H1 (cell line): ENCODE measurements around the gene OR10P1. TPM values are rescaled to one million over a fixed set of nuclear protein-coding genes. Genes with fewer than 3 reads are reported as not detected.

ENCODE experiments used
- CTCF ChIA-PET: fragments of 300-600 bp; sonication (Branson Sonifier 250); formaldehyde crosslinking; loops from one replicate; lab custom pipeline; 2021; ENCODE audit not compliant: partially characterized antibody; lab: Charles Lee
- POLR2A ChIA-PET: fragments of 300-600 bp; sonication (Branson Sonifier 250); formaldehyde crosslinking; loops from one replicate; lab custom pipeline; 2021; ENCODE audit warnings: inconsistent platforms; ENCODE audit not compliant: partially characterized antibody; lab: Charles Lee
- DNase-seq, 2 experiments: peaks; one replicate each; pipeline versions ENCODE4 v3.0.0 to v3.0.0-alpha.2; 2010 to 2022; ENCODE audit warnings: low spot score in 2 of 2, low read depth in 1 of 2, mixed read lengths in 1 of 2
- FAIRE-seq: peaks from 2 replicates; lab custom pipeline; 2011; peaks lifted over from hg19 to GRCh38; lab: Jason Lieb, UNC
- H2AFZ ChIP-seq: 2 replicates; pipeline ENCODE4 v1.8.1; 2012; ENCODE audit warnings: low read length, inconsistent platforms
- H2AK5ac ChIP-seq: 2 replicates; pipeline ENCODE4 v1.6.1; 2013; ENCODE audit warnings: low read depth, low read length
- H2BK120ac ChIP-seq: replicated peaks from 2 replicates; pipeline ENCODE3; 2013; ENCODE audit warnings: low read depth, low read length, inconsistent platforms
- H2BK12ac ChIP-seq: 2 replicates; pipeline ENCODE4 v1.6.1; 2013; ENCODE audit warnings: low read depth, low read length
- H2BK15ac ChIP-seq: 2 replicates; pipeline ENCODE4 v1.6.1; 2013; ENCODE audit warnings: low read length
- H2BK20ac ChIP-seq: 2 replicates; pipeline ENCODE4 v1.6.1; 2013; ENCODE audit warnings: low read length
- H2BK5ac ChIP-seq: 2 replicates; pipeline ENCODE4 v1.6.1; 2013; ENCODE audit warnings: low read depth, low read length
- H3K14ac ChIP-seq: 2 replicates; pipeline ENCODE4 v1.6.1; 2013; ENCODE audit warnings: inconsistent platforms; ENCODE audit not compliant: insufficient read length
- H3K18ac ChIP-seq: 2 replicates; pipeline ENCODE4 v1.6.1; 2013; ENCODE audit warnings: low read length; ENCODE audit errors: extremely low read depth
- H3K23ac ChIP-seq: 2 replicates; pipeline ENCODE4 v1.6.1; 2013; ENCODE audit warnings: inconsistent platforms; ENCODE audit not compliant: insufficient read length
- H3K23me2 ChIP-seq: 2 replicates; pipeline ENCODE4 v1.6.1; 2013; ENCODE audit warnings: low read depth, low read length
- H3K27ac ChIP-seq: 2 replicates; pipeline ENCODE4 v1.6.1; 2011; ENCODE audit warnings: low read depth, low read length, inconsistent platforms
- H3K27me3 ChIP-seq, 4 experiments: replicated peaks in 1 of 4; 1 replicate in 1 of 4; 2 replicates in 3 of 4; pipeline versions ENCODE4 v1.6.1 to v1.8.1; 2011 to 2013; ENCODE audit warnings: low read length in 3 of 4, mild to moderate bottlenecking in 3 of 4, inconsistent platforms in 2 of 4, mixed read lengths in 2 of 4, moderate library complexity in 1 of 4; ENCODE audit not compliant: control insufficient read depth in 3 of 4, insufficient read depth in 3 of 4; ENCODE audit errors: extremely low read depth in 1 of 4
- H3K36me3 ChIP-seq, 4 experiments: 2 replicates each; pipeline versions ENCODE4 v1.6.1 to v1.8.1; 2011 to 2013; ENCODE audit warnings: mild to moderate bottlenecking in 4 of 4, low read length in 3 of 4, moderate library complexity in 2 of 4, control low read depth in 1 of 4, inconsistent platforms in 1 of 4; ENCODE audit not compliant: insufficient read depth in 4 of 4, control insufficient read depth in 2 of 4
- H3K4ac ChIP-seq: replicated peaks from 2 replicates; pipeline ENCODE3; 2013; ENCODE audit warnings: low read length, low read depth, mixed read lengths, inconsistent platforms; ENCODE audit not compliant: insufficient read length
- H3K4me1 ChIP-seq, 4 experiments: replicated peaks in 1 of 4; 1 replicate in 1 of 4; 2 replicates in 3 of 4; pipeline versions ENCODE4 v1.6.1 to v1.8.1; 2011 to 2013; ENCODE audit warnings: low read length in 3 of 4, inconsistent platforms in 2 of 4, mixed read lengths in 1 of 4; ENCODE audit not compliant: insufficient read depth in 4 of 4, control insufficient read depth in 3 of 4
- H3K4me2 ChIP-seq, 2 experiments: 2 replicates each; pipeline versions ENCODE4 v1.6.1 to v1.8.1; 2011 to 2013; ENCODE audit warnings: low read depth in 2 of 2, low read length in 2 of 2, control low read depth in 1 of 2, inconsistent platforms in 1 of 2, mild to moderate bottlenecking in 1 of 2; ENCODE audit not compliant: insufficient read depth in 1 of 2
- H3K4me3 ChIP-seq, 4 experiments: fragments of 200-600, 300-600 bp in 1 of 4; sonication (generic), shearing (Covaris generic), sonication (Bioruptor Twin) in 1 of 4; 2 replicates each; pipeline versions ENCODE4 v1.5.1 to v1.8.1; 2011 to 2016; ENCODE audit warnings: low read length in 4 of 4, low read depth in 3 of 4, control low read depth in 2 of 4, inconsistent platforms in 2 of 4, mild to moderate bottlenecking in 2 of 4, mixed read lengths in 1 of 4, moderate library complexity in 1 of 4; ENCODE audit not compliant: insufficient read depth in 2 of 4; ENCODE audit errors: extremely low read depth in 1 of 4
- H3K56ac ChIP-seq: replicated peaks from 2 replicates; pipeline ENCODE3; 2013; ENCODE audit warnings: low read depth, mild to moderate bottlenecking, mixed read lengths, low read length, inconsistent platforms; ENCODE audit not compliant: insufficient read length
- H3K79me1 ChIP-seq: 2 replicates; pipeline ENCODE4 v1.6.1; 2013; ENCODE audit warnings: low read depth, low read length, control low read depth
- H3K79me2 ChIP-seq, 2 experiments: 2 replicates each; pipeline versions ENCODE4 v1.6.1 to v1.8.1; 2012 to 2013; ENCODE audit warnings: low read length in 2 of 2, mild to moderate bottlenecking in 2 of 2, inconsistent platforms in 1 of 2; ENCODE audit not compliant: insufficient read depth in 2 of 2, control insufficient read depth in 1 of 2
- H3K9ac ChIP-seq, 4 experiments: replicated peaks in 1 of 4; 1 replicate in 1 of 4; 2 replicates in 3 of 4; pipeline versions ENCODE4 v1.6.1 to v1.8.1; 2011 to 2013; ENCODE audit warnings: low read depth in 3 of 4, low read length in 3 of 4, control low read depth in 2 of 4, mild to moderate bottlenecking in 2 of 4, moderate library complexity in 2 of 4, inconsistent platforms in 1 of 4; ENCODE audit errors: extremely low read depth in 1 of 4
- H3K9me3 ChIP-seq, 2 experiments: 2 replicates each; pipeline versions ENCODE4 v1.6.1 to v1.8.1; 2012 to 2013; ENCODE audit warnings: mild to moderate bottlenecking in 2 of 2, moderate library complexity in 2 of 2, control low read depth in 1 of 2, inconsistent platforms in 1 of 2, low read depth in 1 of 2, low read length in 1 of 2, mixed read lengths in 1 of 2; ENCODE audit not compliant: insufficient read depth in 2 of 2
- H4K20me1 ChIP-seq, 2 experiments: replicated peaks in 1 of 2; 2 replicates each; pipeline versions ENCODE3 to v1.8.1; 2011 to 2013; ENCODE audit warnings: inconsistent platforms in 2 of 2, low read length in 2 of 2, mild to moderate bottlenecking in 1 of 2; ENCODE audit not compliant: insufficient read depth in 2 of 2, control insufficient read depth in 1 of 2
- H4K5ac ChIP-seq: 2 replicates; pipeline ENCODE4 v1.6.1; 2013; ENCODE audit warnings: low read length, low read depth, mixed read lengths, inconsistent platforms; ENCODE audit not compliant: insufficient read length
- H4K8ac ChIP-seq: 2 replicates; pipeline ENCODE4 v1.8.0; 2013; ENCODE audit warnings: mild to moderate bottlenecking, moderate library complexity, low read length, inconsistent platforms; ENCODE audit not compliant: insufficient read depth; ENCODE audit errors: extremely low read depth
- H4K91ac ChIP-seq: replicated peaks from 2 replicates; pipeline ENCODE3; 2013; ENCODE audit warnings: low read length, mixed read lengths, inconsistent platforms; ENCODE audit not compliant: insufficient read length
- ASH2L ChIP-seq: fragments of 200-600, 300-600 bp; sonication (generic); IDR thresholded peaks from one replicate; pipeline ENCODE4 v1.7.1; 2017; ENCODE audit warnings: low read length
- BCL11A ChIP-seq, 2 experiments: IDR thresholded peaks; one replicate each; pipeline ENCODE4 v1.6.1; 2011; ENCODE audit warnings: low read depth in 2 of 2, low read length in 2 of 2, mild to moderate bottlenecking in 2 of 2
- CHD1 ChIP-seq: IDR thresholded peaks from 2 replicates; pipeline ENCODE4 v1.6.1; 2012; ENCODE audit warnings: low read depth, low read length, improper control_type of control experiment
- GABPA ChIP-seq: IDR thresholded peaks from 2 replicates; pipeline ENCODE4 v1.6.1; 2011; ENCODE audit warnings: mild to moderate bottlenecking, low read length, moderate library complexity, borderline replicate concordance; ENCODE audit not compliant: insufficient read depth
- GTF2F1 ChIP-seq: IDR thresholded peaks from 2 replicates; pipeline ENCODE4 v1.6.1; 2012; ENCODE audit warnings: low read depth, low read length, improper control_type of control experiment, borderline replicate concordance
- MAFK ChIP-seq: IDR thresholded peaks from 2 replicates; pipeline ENCODE4 v1.6.1; 2012; ENCODE audit warnings: low read depth, mild to moderate bottlenecking, improper control_type of control experiment, low read length
- NANOG ChIP-seq: IDR thresholded peaks from 2 replicates; pipeline ENCODE4 v1.6.1; 2011; ENCODE audit warnings: low read length, low read depth, mild to moderate bottlenecking, inconsistent platforms; ENCODE audit not compliant: insufficient read depth, poor library complexity, severe bottlenecking
- RAD21 ChIP-seq, 2 experiments: IDR thresholded peaks in 1 of 2; conservative IDR thresholded peaks in 1 of 2; 2 replicates each; pipeline ENCODE4 v1.6.1; 2011; ENCODE audit warnings: low read depth in 2 of 2, low read length in 2 of 2, improper control_type of control experiment in 1 of 2, inconsistent platforms in 1 of 2, mild to moderate bottlenecking in 1 of 2, moderate library complexity in 1 of 2
- RFX5 ChIP-seq: IDR thresholded peaks from 2 replicates; pipeline ENCODE4 v1.6.1; 2011; ENCODE audit warnings: low read depth, low read length, improper control_type of control experiment, borderline replicate concordance
- RXRA ChIP-seq: IDR thresholded peaks from 2 replicates; pipeline ENCODE4 v1.6.1; 2011; ENCODE audit warnings: low read depth, mild to moderate bottlenecking, low read length, moderate library complexity; ENCODE audit not compliant: insufficient read depth
- SIN3A ChIP-seq, 2 experiments: IDR thresholded peaks in 1 of 2; conservative IDR thresholded peaks in 1 of 2; 2 replicates each; pipeline ENCODE4 v1.6.1; 2011 to 2012; ENCODE audit warnings: low read length in 2 of 2, improper control_type of control experiment in 1 of 2, low read depth in 1 of 2, mild to moderate bottlenecking in 1 of 2
- YY1 ChIP-seq: IDR thresholded peaks from 2 replicates; pipeline ENCODE4 v1.6.1; 2011; ENCODE audit warnings: low read depth, mild to moderate bottlenecking, low read length
- WGBS, 2 experiments: shearing (Covaris generic) in 1 of 2; methylation state at CpG; one replicate each; pipeline versions ENCODE4 v1.1.6 to v1.1.7; 2013 to 2015; ENCODE audit warnings: low lambda C conversion rate in 2 of 2, mixed read lengths in 2 of 2, inconsistent platforms in 1 of 2, low coverage in 1 of 2, missing lambda C conversion rate in 1 of 2; ENCODE audit not compliant: insufficient replicate concordance in 2 of 2, insufficient coverage in 1 of 2, insufficient read length in 1 of 2; ENCODE audit errors: extremely low coverage in 1 of 2, missing lambda C conversion rate in 1 of 2; 5-methylcytosine and 5-hydroxymethylcytosine counted together
- polyA plus RNA-seq, 7 experiments: library from polyadenylated mRNA; depleted of rRNA in 3 of 7; stranded (reverse) in 5 of 7; unstranded in 2 of 7; fragments of >200 nt in 5 of 7; fragments of 200-250 nt in 2 of 7; gene quantifications; 1 replicate in 5 of 7; 2 replicates in 1 of 7; 4 replicates in 1 of 7; pipeline versions ENCODE4 v1.2.1 to v1.2.3, GENCODE V29; 2011 to 2013; ENCODE audit warnings: missing spikeins in 2 of 7, mixed read lengths in 2 of 7
- total RNA-seq: library from RNA; stranded (reverse); fragmentation: NEBNext Ultra II Directional; extraction: Animal tissue kit (Norgen Biotek cat#: 25700); gene quantifications from 2 replicates; pipeline ENCODE4 v1.2.1, GENCODE V29; 2021
- TF ChIP-seq, protein P1 (sequence below): IDR thresholded peaks from 2 replicates; pipeline ENCODE4 v1.6.1; 2012; ENCODE audit warnings: inconsistent platforms

OR10P1 gene
- total and polyA plus RNA-seq, 2 of the 8 experiments (the other 6 are each of a cell fraction or from before 2014, with no cell fraction given), result not detected

DNA sequence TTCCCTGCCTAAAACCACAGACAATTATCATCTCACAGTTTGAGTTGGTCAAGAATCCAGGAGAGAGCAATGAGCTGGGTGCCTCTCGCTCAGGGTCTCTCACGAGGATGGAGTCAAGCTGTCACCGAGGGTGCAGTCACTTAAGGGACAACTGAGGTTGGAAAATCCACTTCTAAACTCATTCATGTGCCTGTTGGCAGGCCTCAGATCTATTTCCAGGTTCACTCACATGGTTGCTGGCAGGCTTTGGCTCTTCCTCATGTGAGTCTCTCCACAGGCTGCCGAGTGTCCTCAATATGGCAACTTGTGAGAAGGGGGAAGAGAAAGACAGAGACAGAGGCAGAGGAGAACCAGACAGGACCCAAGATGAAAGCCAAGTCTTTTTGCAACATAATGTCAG lies 10.5 kb upstream of the OR10P1 start:
- Histone ChIP-seq H3K18ac (no peak overlapping the region), H2BK5ac (no peak overlapping the region), H3K4me2 (no peak overlapping the region), H4K91ac (no peak overlapping the region), H3K27me3 (no peaks in the 10 kb centered on the region), H4K5ac (no peak overlapping the region), H3K4ac (no peak overlapping the region), H3K23me2 (no peaks in the 10 kb centered on the region; the same call in 1 of the 2 replicates), H3K27ac (no peak overlapping the region), H3K9ac (no peak overlapping the region), H3K79me1 (no peaks in the 10 kb centered on the region), H2BK12ac (no peak overlapping the region), H3K56ac (no peak overlapping the region), H3K36me3 (no peaks in the 10 kb centered on the region), H3K9me3 (no peaks in the 10 kb centered on the region), H3K79me2 (no peaks in the 10 kb centered on the region), H3K4me1 (no peaks in the 10 kb centered on the region), H3K4me3 (no peak overlapping the region), H3K23ac (no peak overlapping the region), H2AK5ac (no peak overlapping the region), H3K14ac (no peak overlapping the region), H4K8ac (no peak overlapping the region), H2BK20ac (no peak overlapping the region), H2BK120ac (no peak overlapping the region), H2AFZ (no peak overlapping the region), H2BK15ac (no peak overlapping the region), H4K20me1 (no peaks in the 10 kb centered on the region)
- FAIRE-seq (no peak), DNase-seq (no peak)
- 96% methylated on average over 4 of the region's 4 CpGs; no CpG with 5 or more reads in 1 of the 2 experiments for WGBS, 2 experiments
- ChIA-PET POLR2A (no interaction called here), CTCF (interaction anchor here (1.0 kb wide), 1 partner anchor 99 kb away, joined by 3 read pairs; no protein-coding TSS in a partner anchor)
- TF ChIP-seq RAD21 (IDR thresholded peaks at IDR 0.05 in 1 of 2, conservative IDR thresholded peaks at IDR 0.05 in 1 of 2; ENCODE audit: low read depth in 2 of 2, low read length in 2 of 2) (no peak), BCL11A (IDR thresholded peaks at IDR 0.05; ENCODE audit: low read depth in 2 of 2, low read length in 2 of 2) (no peak), SIN3A (conservative IDR thresholded peaks at IDR 0.05 in 1 of 2, IDR thresholded peaks at IDR 0.05 in 1 of 2; ENCODE audit: low read depth in 1 of 2, low read length in 2 of 2) (no peak), GABPA (no peak), GTF2F1 (no peak), RXRA (no peak), NANOG (no peak), ASH2L (no peak), MAFK (no peak), CHD1 (no peak), YY1 (no peak), RFX5 (no peak)
- TF ChIP-seq, protein P1, sequence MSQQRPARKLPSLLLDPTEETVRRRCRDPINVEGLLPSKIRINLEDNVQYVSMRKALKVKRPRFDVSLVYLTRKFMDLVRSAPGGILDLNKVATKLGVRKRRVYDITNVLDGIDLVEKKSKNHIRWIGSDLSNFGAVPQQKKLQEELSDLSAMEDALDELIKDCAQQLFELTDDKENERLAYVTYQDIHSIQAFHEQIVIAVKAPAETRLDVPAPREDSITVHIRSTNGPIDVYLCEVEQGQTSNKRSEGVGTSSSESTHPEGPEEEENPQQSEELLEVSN, result no peak
